GM23338 (cell line): ENCODE measurements around the gene TEX54.

Experiments
- CREB1 ChIP-seq: fragments of 250-450 bp; sonication (Bioruptor Pico); IDR thresholded peaks from 2 replicates; pipeline ENCODE4 v1.5.0; 2020; ENCODE audit warnings: low read depth, mild to moderate bottlenecking, moderate library complexity
- CTCF ChIP-seq, 2 experiments: fragments of 200-600 bp in 1 of 2; sonication (generic) in 1 of 2; conservative IDR thresholded peaks; 2 replicates each; pipeline versions ENCODE4 v1.5.1 to v1.6.1; 2016 to 2017; ENCODE audit warnings: antibody characterized with exemption in 2 of 2, low read depth in 2 of 2, mild to moderate bottlenecking in 2 of 2, moderate library complexity in 1 of 2
- EZH2 ChIP-seq: fragments of 200-600 bp; sonication (generic); IDR thresholded peaks from one replicate; pipeline ENCODE4 v1.8.0; 2017; ENCODE audit warnings: antibody characterized with exemption, mild to moderate bottlenecking, low read depth; ENCODE audit not compliant: unreplicated experiment
- EZH2phosphoT487 ChIP-seq: fragments of 200-600 bp; sonication (generic); IDR thresholded peaks from one replicate; pipeline ENCODE4 v1.8.1; 2018; ENCODE audit warnings: antibody characterized with exemption; ENCODE audit not compliant: unreplicated experiment
- JUNB ChIP-seq: IDR thresholded peaks from one replicate; pipeline ENCODE4 v1.6.1; 2016; ENCODE audit warnings: antibody characterized with exemption; ENCODE audit not compliant: unreplicated experiment
- POLR2AphosphoS5 ChIP-seq: IDR thresholded peaks from 2 replicates; pipeline ENCODE4 v1.6.1; 2016; ENCODE audit warnings: antibody characterized with exemption, low read depth
- REST ChIP-seq: IDR thresholded peaks from one replicate; pipeline ENCODE4 v1.6.1; 2018; ENCODE audit warnings: antibody characterized with exemption; ENCODE audit not compliant: unreplicated experiment
- ZNF114 ChIP-seq: fragments of 250-450 bp; sonication (Bioruptor Pico); IDR thresholded peaks from 2 replicates; pipeline ENCODE4 v1.5.0; 2020; ENCODE audit warnings: mild to moderate bottlenecking, moderate library complexity
- ZNF462 ChIP-seq: fragments of 250-450 bp; sonication (Bioruptor Pico); IDR thresholded peaks from 2 replicates; pipeline ENCODE4 v1.5.0; 2020; ENCODE audit warnings: mild to moderate bottlenecking, moderate library complexity

GRCh38 chr11:62874851-62875250, 42.2 kb upstream of the TEX54 start:
- TF ChIP-seq CTCF (conservative IDR thresholded peaks at IDR 0.05; ENCODE audit: low read depth in 2 of 2) = no peak
- TF ChIP-seq EZH2 = no peak
- TF ChIP-seq ZNF114 (CRISPR knock-in tag) = no peak
- no peak for TF ChIP-seq REST
- no peak for TF ChIP-seq POLR2AphosphoS5
- TF ChIP-seq CREB1 = no peak
- TF ChIP-seq EZH2phosphoT487 = no peak
- TF ChIP-seq JUNB = no peak
- no peak for TF ChIP-seq ZNF462
